Heart left ventricle (tissue), 13 donors: ENCODE data around the gene MYOCD.

Experiments
- POLR2A ChIP-seq, 2 donors: fragments of 450-650 bp; IDR thresholded peaks; one replicate each; pipeline ENCODE4 v1.6.1; 2017; ENCODE audit warnings: antibody characterized with exemption in 2 of 2, mild to moderate bottlenecking in 2 of 2, moderate library complexity in 2 of 2
- TF ChIP-seq, protein P1 (sequence below), 12 donors: fragments of 200-600 bp; sonication (generic) in 4 of 12; IDR thresholded peaks; one replicate each; pipeline versions ENCODE4 v1.5.0 to v1.8.0; 2018 to 2022; ENCODE audit warnings: antibody characterized with exemption in 12 of 12, mild to moderate bottlenecking in 5 of 12
- donor health status: ischemic (EF 13 %, LVEDD 7.1; RV severe dilation, severe dysfunction).
- donor health status: DM: no; HTN: yes; CAD: no.
- donor health status: DM: no; HTN: no; CAD: no.
- donor health status: ischemic (EF 25% LVEDD 6.9; RV normal size, moderate dysfunction).
- donor health status: ischemic (EF 25% LVEDD 5.7; RV mildly dilated, moderate dysfunction).
- donor health status: ischemic (EF 35%, LVEDD 5.7; RV mildly dilated, moderate dysfunction).
- donor health status: nonischemic (EF 11% LVEDD 7.7; RV severe dilation, severe dysfunction).
- donor health status: DM: yes; HTN: yes; CAD: no.
- donor health status: PGD.
- donor health status: ischemic (EF 29% LVEDD 5.4; RV normal size, mild dysfunction).
- donor health status: nonischemic (EF 23%, LVEDD 6.1; RV moderate dilation, normal function).

DNA sequence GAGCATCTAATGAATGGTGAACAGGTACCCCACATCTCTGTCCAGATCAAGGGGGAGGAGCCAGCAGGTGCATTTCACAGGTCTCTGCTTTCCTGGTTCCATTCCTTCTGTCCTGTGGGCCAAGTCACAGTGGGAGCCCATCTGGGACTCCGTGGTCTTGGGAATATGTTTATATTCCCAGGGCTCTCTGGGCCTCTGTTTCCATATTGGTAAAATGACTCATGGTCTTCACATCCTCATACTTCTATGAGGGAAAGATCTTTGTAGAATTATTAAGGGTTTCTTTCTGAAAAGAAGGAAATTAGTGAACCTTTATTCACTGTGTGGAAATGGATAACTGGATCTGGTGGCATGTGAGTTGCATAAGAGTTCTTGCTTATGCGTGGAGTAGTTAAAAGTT lies 6.2 kb downstream of the MYOCD start:
- TF ChIP-seq, protein P1, sequence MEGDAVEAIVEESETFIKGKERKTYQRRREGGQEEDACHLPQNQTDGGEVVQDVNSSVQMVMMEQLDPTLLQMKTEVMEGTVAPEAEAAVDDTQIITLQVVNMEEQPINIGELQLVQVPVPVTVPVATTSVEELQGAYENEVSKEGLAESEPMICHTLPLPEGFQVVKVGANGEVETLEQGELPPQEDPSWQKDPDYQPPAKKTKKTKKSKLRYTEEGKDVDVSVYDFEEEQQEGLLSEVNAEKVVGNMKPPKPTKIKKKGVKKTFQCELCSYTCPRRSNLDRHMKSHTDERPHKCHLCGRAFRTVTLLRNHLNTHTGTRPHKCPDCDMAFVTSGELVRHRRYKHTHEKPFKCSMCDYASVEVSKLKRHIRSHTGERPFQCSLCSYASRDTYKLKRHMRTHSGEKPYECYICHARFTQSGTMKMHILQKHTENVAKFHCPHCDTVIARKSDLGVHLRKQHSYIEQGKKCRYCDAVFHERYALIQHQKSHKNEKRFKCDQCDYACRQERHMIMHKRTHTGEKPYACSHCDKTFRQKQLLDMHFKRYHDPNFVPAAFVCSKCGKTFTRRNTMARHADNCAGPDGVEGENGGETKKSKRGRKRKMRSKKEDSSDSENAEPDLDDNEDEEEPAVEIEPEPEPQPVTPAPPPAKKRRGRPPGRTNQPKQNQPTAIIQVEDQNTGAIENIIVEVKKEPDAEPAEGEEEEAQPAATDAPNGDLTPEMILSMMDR (IDR thresholded peaks at IDR 0.05) = no peak
- TF ChIP-seq POLR2A (IDR thresholded peaks at IDR 0.05) = no peak
